Fibroblast of lung (primary cell): Measurements from ENCODE around the gene NCOA1. TPM values are rescaled to one million over a fixed set of nuclear protein-coding genes. Genes with fewer than 3 reads are reported as not detected.

Experiments
- DNase-seq, 2 donors: peaks; one replicate each; pipeline versions ENCODE4 v3.0.0 to v3.0.0-alpha.2; 2010; ENCODE audit warnings: low read depth in 2 of 2
- H2AFZ ChIP-seq: 2 replicates; pipeline ENCODE4 v1.5.1; 2012; ENCODE audit warnings: low read length, control low read depth, inconsistent platforms
- H3K27ac ChIP-seq: 2 replicates; pipeline ENCODE4 v1.5.1; 2011; ENCODE audit warnings: low read length, control low read depth; ENCODE audit not compliant: insufficient read depth
- H3K27me3 ChIP-seq: 2 replicates; pipeline ENCODE4 v1.5.1; 2011; ENCODE audit warnings: mild to moderate bottlenecking, low read length; ENCODE audit not compliant: control insufficient read depth, insufficient read depth
- H3K36me3 ChIP-seq: 2 replicates; pipeline ENCODE4 v1.5.1; 2011; ENCODE audit warnings: low read length; ENCODE audit not compliant: control insufficient read depth, insufficient read depth
- H3K4me1 ChIP-seq: 2 replicates; pipeline ENCODE4 v1.5.1; 2011; ENCODE audit warnings: low read length; ENCODE audit not compliant: control insufficient read depth, insufficient read depth; ENCODE audit errors: extremely low read depth
- H3K4me2 ChIP-seq: 2 replicates; pipeline ENCODE4 v1.5.1; 2011; ENCODE audit warnings: low read length, control low read depth; ENCODE audit not compliant: insufficient read depth; ENCODE audit errors: extremely low read depth
- H3K4me3 ChIP-seq, 4 experiments: fragments of 200-600 bp in 1 of 4; sonication (generic) in 1 of 4; replicated peaks in 1 of 4; 2 replicates each; pipeline ENCODE4 v1.5.1; 2011 to 2016; ENCODE audit warnings: low read length in 4 of 4, low read depth in 3 of 4, mild to moderate bottlenecking in 3 of 4, control low read depth in 2 of 4, inconsistent platforms in 1 of 4, mixed read lengths in 1 of 4; ENCODE audit not compliant: insufficient read depth in 1 of 4; ENCODE audit errors: control extremely low read depth in 1 of 4
- H3K79me2 ChIP-seq: 2 replicates; pipeline ENCODE4 v1.5.1; 2012; ENCODE audit warnings: mild to moderate bottlenecking, low read length, inconsistent platforms; ENCODE audit not compliant: control insufficient read depth, insufficient read depth
- H3K9ac ChIP-seq: 2 replicates; pipeline ENCODE4 v1.5.1; 2011; ENCODE audit warnings: mild to moderate bottlenecking, low read length, control low read depth; ENCODE audit not compliant: insufficient read depth
- H3K9me3 ChIP-seq: 2 replicates; pipeline ENCODE4 v1.5.1; 2012; ENCODE audit warnings: low read depth, low read length; ENCODE audit not compliant: control insufficient read depth, insufficient read depth
- H4K20me1 ChIP-seq: 2 replicates; pipeline ENCODE4 v1.5.1; 2011; ENCODE audit warnings: low read length; ENCODE audit not compliant: control insufficient read depth, insufficient read depth; ENCODE audit errors: extremely low read depth
- EZH2 ChIP-seq: IDR thresholded peaks from 2 replicates; pipeline ENCODE4 v1.5.1; 2012; ENCODE audit warnings: low read length, control low read depth, mild to moderate bottlenecking; ENCODE audit errors: missing control alignments
- polyA plus RNA-seq, 2 donors: library from polyadenylated mRNA; depleted of rRNA in 1 of 2; stranded (reverse) in 1 of 2; unstranded in 1 of 2; fragments of >200 nt; gene quantifications; 2 replicates each; pipeline ENCODE4 v1.2.1, GENCODE V29; 2011 to 2012; ENCODE audit warnings: missing spikeins in 1 of 2
- total RNA-seq: library from RNA; depleted of rRNA; stranded (reverse); fragments of >200 nt; gene quantifications from 2 replicates; pipeline ENCODE4 v1.2.1, GENCODE V29; 2014
- TF ChIP-seq, protein P1 (sequence below), 2 donors: IDR thresholded peaks in 1 of 2; conservative IDR thresholded peaks in 1 of 2; 1 replicate in 1 of 2; 2 replicates in 1 of 2; pipeline ENCODE4 v1.5.1; 2011 to 2012; ENCODE audit warnings: low read length in 2 of 2, control low read depth in 1 of 2, inconsistent platforms in 1 of 2, low read depth in 1 of 2, mild to moderate bottlenecking in 1 of 2

Gene NCOA1
- total and polyA plus RNA-seq, 2 donors (not counting 1 experiment from before 2014, with no cell fraction given): 15.5 to 19.8 TPM

DNA sequence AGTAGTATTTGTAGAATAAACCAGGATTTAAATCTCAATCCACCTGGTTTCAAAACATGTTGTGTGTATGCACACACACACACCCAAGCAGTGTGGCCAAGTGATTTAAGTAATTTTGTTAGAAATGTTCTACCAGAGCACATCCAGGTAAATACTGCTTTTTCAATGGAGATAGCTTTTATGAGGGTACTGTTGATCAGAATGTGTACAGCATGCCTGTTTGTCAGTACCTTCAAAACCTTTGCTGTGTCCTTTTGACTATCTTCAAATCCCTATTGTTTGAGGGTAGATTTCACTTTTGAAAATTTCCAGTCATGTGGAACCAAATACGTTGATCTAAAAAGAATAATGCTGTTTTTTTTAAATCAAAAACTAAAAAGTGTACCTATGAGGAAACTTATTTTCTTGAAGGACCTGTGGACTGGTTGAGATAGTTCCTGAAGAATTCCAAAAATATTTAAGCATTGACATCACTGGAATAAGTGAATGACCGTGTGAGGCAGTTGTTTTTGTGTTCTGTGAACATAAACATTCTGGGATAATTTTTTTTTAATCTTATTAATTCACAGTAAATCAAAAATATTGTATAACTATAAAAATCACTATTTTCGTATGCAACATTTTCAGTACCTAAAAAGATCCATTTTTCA, 231.2 kb downstream of the NCOA1 start:
- Histone ChIP-seq H3K79me2 (no peaks in the 10 kb centered on the region), H3K9me3 (no peaks in the 10 kb centered on the region), H3K4me3 (no peak overlapping the region), H2AFZ (no peak overlapping the region), H3K4me1 (peaks cover 4% of the 10 kb centered on the region), H3K9ac (no peak overlapping the region), H3K27ac (no peak overlapping the region), H4K20me1 (no peaks in the 10 kb centered on the region), H3K36me3 (no peaks in the 10 kb centered on the region), H3K27me3 (no peaks in the 10 kb centered on the region), H3K4me2 (peak overlapping the region; percentile 19)
- no peak for TF ChIP-seq EZH2
- TF ChIP-seq, protein P1, sequence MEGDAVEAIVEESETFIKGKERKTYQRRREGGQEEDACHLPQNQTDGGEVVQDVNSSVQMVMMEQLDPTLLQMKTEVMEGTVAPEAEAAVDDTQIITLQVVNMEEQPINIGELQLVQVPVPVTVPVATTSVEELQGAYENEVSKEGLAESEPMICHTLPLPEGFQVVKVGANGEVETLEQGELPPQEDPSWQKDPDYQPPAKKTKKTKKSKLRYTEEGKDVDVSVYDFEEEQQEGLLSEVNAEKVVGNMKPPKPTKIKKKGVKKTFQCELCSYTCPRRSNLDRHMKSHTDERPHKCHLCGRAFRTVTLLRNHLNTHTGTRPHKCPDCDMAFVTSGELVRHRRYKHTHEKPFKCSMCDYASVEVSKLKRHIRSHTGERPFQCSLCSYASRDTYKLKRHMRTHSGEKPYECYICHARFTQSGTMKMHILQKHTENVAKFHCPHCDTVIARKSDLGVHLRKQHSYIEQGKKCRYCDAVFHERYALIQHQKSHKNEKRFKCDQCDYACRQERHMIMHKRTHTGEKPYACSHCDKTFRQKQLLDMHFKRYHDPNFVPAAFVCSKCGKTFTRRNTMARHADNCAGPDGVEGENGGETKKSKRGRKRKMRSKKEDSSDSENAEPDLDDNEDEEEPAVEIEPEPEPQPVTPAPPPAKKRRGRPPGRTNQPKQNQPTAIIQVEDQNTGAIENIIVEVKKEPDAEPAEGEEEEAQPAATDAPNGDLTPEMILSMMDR (conservative IDR thresholded peaks at IDR 0.05 in 1 of 2, IDR thresholded peaks at IDR 0.05 in 1 of 2; ENCODE audit: low read depth in 1 of 2, low read length in 2 of 2): no peak
- peak in 1 of 2 donors; percentile 41 for DNase-seq

DNA sequence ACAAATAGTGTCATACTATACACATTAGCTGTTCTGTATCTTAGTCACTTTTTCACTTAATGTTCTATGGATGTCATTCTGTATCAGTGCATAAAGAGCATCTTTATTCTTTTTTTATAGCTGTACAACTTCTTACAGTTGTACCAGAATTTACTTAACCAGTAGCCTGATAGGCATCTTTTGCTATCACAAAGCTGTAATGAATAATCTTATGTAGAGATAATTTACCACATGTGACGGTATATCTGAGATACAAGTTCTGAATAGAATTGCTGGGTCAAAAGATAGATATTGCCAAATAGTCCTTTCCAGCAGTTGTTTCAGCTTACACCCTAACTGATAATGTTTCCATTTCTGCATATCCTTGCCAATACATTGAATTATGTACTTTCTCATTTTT, 232.1 kb downstream of the NCOA1 start:
- Histone ChIP-seq H3K4me1 (peaks cover 4% of the 10 kb centered on the region), H3K36me3 (no peaks in the 10 kb centered on the region), H2AFZ (no peak overlapping the region), H3K9me3 (no peaks in the 10 kb centered on the region), H3K79me2 (no peaks in the 10 kb centered on the region), H3K4me3 (no peak overlapping the region), H4K20me1 (no peaks in the 10 kb centered on the region), H3K4me2 (no peak overlapping the region), H3K27me3 (no peaks in the 10 kb centered on the region), H3K9ac (no peak overlapping the region), H3K27ac (no peak overlapping the region)
- DNase-seq: no peak
- no peak for TF ChIP-seq EZH2
- TF ChIP-seq, protein P1 (conservative IDR thresholded peaks at IDR 0.05 in 1 of 2, IDR thresholded peaks at IDR 0.05 in 1 of 2; ENCODE audit: low read depth in 1 of 2, low read length in 2 of 2): no peak

DNA sequence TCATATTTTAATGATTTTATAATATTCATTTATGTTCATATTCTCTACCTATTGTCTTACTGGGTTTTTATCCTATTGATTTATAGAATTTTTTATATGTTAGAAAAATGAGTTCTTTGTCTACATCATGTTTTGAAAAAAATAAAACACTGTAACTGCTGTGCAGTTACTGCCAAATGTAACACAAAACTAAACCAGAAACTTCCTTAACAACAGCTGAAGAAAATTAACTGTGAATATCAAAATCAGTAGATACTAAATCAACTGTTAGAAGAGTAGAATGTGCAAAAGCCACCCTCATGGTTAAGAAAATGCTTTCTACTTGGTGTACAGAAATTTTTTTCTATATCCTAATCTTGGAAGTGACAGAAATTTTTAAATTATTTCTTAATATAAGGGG, 232.6 kb downstream of the NCOA1 start:
- Histone ChIP-seq H3K27ac (no peak overlapping the region), H3K36me3 (no peaks in the 10 kb centered on the region), H3K4me3 (no peak overlapping the region), H4K20me1 (no peaks in the 10 kb centered on the region), H3K9me3 (no peaks in the 10 kb centered on the region), H3K4me2 (no peak overlapping the region), H3K9ac (no peak overlapping the region), H3K79me2 (no peaks in the 10 kb centered on the region), H2AFZ (no peak overlapping the region), H3K4me1 (peaks cover 4% of the 10 kb centered on the region), H3K27me3 (no peaks in the 10 kb centered on the region)
- no peak for TF ChIP-seq EZH2
- TF ChIP-seq, protein P1 (conservative IDR thresholded peaks at IDR 0.05 in 1 of 2, IDR thresholded peaks at IDR 0.05 in 1 of 2; ENCODE audit: low read depth in 1 of 2, low read length in 2 of 2): no peak
- DNase-seq: no peak
